K562 (cell line): ENCODE data around the gene EPHB1. TPM values are rescaled to one million over a fixed set of nuclear protein-coding genes. Genes with fewer than 3 reads are reported as not detected.

ENCODE experiments used
- ATF4 ChIP-seq: fragments of 450-650 bp; formaldehyde crosslinking; IDR thresholded peaks from 2 replicates; pipeline ENCODE4 v1.4.0; 2022; ENCODE audit warnings: mild to moderate bottlenecking, moderate library complexity
- HBP1 ChIP-seq: fragments of 450-650 bp; formaldehyde crosslinking; IDR thresholded peaks from 2 replicates; pipeline ENCODE4 v1.4.0; 2022; ENCODE audit warnings: missing genetic modification characterization
- HIVEP1 ChIP-seq: fragments of 250-450 bp; sonication (Bioruptor Pico); IDR thresholded peaks from 2 replicates; pipeline ENCODE4 v1.4.0; 2020; ENCODE audit warnings: mild to moderate bottlenecking
- ZNF318 ChIP-seq, 2 experiments: fragments of 450-650 bp; IDR thresholded peaks; 2 replicates each; pipeline ENCODE4 v1.6.1; 2016; ENCODE audit warnings: mild to moderate bottlenecking in 2 of 2, borderline replicate concordance in 1 of 2, low read depth in 1 of 2, moderate library complexity in 1 of 2
- polyA plus RNA-seq, 8 experiments: library from polyadenylated mRNA; depleted of rRNA in 4 of 8; stranded (reverse) in 5 of 8; unstranded in 3 of 8; fragments of >200 nt; fragmentation: Nextera tagmentation in 2 of 8; fragmentation: Illumina TruSeq in 1 of 8; extraction: Ambion mirVana in 2 of 8; extraction: Trizol in 1 of 8; gene quantifications; 2 replicates each; pipeline versions ENCODE4 v1.2.1 to v1.2.3, GENCODE V29; 2011 to 2014; ENCODE audit warnings: inconsistent platforms in 1 of 8, missing spikeins in 1 of 8
- total RNA-seq, 7 experiments: library from RNA; depleted of rRNA in 6 of 7; stranded (reverse); fragments of >200 nt in 6 of 7; fragmentation: Illumina TruSeq in 2 of 7; extraction: Trizol in 2 of 7; gene quantifications; 2 replicates each; pipeline versions ENCODE4 v1.2.1 to v1.2.3, GENCODE V29; 2011 to 2021; ENCODE audit warnings: low replicate concordance in 1 of 7

The EPHB1 gene
- total and polyA plus RNA-seq, 9 of the 15 experiments (the other 6 are each of a cell fraction or from before 2014, with no cell fraction given): 0.29 TPM; not detected in 8

DNA sequence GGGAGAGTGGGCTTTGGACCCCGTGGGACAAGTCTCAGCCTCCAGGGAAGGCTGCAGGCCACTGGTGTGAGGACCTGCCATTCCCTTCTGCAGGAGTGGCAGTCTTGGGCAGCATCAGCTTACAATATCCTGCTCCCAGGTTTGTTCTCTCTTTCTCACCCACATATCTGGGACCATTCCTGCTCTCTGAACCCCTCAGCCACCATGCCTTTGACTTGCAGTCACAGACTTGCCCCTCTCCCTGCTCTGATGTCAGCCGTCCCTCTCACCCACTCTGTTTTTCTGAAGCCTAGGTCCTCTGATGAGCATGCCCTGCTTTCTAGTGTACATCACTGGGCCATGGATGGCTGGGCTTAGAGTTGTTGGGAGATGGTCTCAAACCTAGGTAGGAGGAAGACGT lies 282.1 kb downstream of the EPHB1 start (continued):
- TF ChIP-seq ZNF318 (IDR thresholded peaks at IDR 0.05; ENCODE audit: borderline replicate concordance in 1 of 2, low read depth in 1 of 2): no peak
- TF ChIP-seq HBP1 (CRISPR knock-in tag): no peak
- no peak for TF ChIP-seq ATF4 (CRISPR knock-in tag)
- TF ChIP-seq HIVEP1: no peak
- TF ChIP-seq, all 486 proteins: peak for 0
